NCI-H345 (cell line): Measurements from ENCODE around the gene SUN1.
A peak's percentile ranks its signal among the peaks of the same experiment; 100 is the strongest.
"Not testable (repeated sequence)": the region's sequence is repeated elsewhere in the genome, so short reads cannot be mapped to it uniquely, and the experiment has no call there.

Experiments used
- DNase-seq: peaks from one replicate; lab custom pipeline; 2025; lab: John Stamatoyannopoulos, UW

The SUN1 gene, protein sequence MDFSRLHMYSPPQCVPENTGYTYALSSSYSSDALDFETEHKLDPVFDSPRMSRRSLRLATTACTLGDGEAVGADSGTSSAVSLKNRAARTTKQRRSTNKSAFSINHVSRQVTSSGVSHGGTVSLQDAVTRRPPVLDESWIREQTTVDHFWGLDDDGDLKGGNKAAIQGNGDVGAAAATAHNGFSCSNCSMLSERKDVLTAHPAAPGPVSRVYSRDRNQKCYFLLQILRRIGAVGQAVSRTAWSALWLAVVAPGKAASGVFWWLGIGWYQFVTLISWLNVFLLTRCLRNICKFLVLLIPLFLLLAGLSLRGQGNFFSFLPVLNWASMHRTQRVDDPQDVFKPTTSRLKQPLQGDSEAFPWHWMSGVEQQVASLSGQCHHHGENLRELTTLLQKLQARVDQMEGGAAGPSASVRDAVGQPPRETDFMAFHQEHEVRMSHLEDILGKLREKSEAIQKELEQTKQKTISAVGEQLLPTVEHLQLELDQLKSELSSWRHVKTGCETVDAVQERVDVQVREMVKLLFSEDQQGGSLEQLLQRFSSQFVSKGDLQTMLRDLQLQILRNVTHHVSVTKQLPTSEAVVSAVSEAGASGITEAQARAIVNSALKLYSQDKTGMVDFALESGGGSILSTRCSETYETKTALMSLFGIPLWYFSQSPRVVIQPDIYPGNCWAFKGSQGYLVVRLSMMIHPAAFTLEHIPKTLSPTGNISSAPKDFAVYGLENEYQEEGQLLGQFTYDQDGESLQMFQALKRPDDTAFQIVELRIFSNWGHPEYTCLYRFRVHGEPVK

DNA sequence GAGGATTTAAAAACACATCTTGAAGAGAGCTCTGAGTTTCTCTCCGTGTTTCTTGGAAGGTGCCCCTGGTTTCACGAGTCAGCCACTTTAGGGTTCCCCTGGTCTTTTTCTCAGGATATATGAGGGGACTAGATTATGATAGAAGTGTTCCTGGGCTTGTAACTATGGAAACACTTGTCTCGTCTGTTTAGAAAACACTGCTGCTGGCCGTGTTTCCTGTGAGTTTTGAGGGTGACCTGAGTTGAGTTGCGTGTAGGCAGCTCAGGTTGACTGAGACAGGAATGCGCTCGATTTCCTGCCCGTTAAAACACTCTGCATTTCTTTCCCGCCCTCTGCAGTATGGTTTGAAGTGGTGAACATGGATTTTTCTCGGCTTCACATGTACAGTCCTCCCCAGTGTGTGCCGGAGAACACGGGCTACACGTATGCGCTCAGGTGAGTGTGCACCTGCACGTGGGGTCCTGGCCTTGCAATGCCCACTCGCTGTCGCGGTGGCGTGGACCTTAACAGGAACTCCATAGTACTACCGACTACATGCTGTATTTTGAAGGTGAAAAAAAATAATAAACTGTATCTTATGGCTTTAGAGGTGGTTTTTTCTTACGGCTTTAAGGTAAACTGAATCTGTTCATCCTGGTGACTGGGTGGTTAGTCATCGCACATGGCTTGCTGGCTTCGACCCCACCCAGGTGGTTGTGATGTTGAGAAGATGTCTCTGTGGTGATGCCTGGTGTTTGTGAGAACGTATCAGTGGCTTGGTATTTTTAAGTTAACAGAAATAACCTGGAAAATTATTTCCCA lies at the start of gene SUN1:
Gene SUN1 (plus strand): TSS at position 310 of the 801 bp plus-strand sequence. CDS start 49 bp downstream, at position 359.
- no peak for DNase-seq

DNA sequence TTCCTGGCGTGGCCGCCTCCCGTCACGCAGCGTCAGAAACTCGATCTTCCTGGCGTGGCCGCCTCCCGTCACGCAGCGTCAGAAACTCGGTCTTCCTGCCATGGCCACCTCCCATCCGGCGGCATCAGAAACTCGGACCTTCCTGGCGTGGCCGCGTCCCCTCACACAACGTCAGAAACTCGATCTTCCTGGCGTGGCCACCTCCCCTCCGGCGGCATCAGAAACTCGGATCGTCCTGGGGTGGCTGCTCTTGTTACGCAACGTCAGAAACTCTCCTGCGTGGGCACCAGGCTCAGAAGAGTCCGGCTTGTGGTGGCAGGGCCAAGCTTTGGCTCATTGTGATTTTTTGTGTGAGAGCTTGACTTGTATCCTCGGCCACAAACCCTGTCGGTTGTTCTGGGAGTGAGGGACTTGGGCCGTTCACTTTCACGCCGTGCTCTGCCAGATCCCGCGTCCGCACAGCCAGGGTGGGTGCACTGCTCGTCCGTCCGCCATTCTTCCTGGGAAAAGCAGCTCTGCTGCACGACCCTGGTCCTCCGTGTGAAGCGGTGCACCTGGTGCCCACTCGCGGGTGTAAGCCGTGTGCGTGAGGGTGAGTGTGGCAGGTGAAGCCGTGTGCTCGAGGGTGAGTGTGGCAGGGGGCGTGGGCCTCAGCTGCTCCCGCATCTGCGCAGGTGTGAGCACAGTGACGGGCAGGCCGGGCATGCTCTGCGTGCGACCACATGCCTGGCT lies 49.4 kb upstream of the SUN1 start:
- no peak for DNase-seq

DNA sequence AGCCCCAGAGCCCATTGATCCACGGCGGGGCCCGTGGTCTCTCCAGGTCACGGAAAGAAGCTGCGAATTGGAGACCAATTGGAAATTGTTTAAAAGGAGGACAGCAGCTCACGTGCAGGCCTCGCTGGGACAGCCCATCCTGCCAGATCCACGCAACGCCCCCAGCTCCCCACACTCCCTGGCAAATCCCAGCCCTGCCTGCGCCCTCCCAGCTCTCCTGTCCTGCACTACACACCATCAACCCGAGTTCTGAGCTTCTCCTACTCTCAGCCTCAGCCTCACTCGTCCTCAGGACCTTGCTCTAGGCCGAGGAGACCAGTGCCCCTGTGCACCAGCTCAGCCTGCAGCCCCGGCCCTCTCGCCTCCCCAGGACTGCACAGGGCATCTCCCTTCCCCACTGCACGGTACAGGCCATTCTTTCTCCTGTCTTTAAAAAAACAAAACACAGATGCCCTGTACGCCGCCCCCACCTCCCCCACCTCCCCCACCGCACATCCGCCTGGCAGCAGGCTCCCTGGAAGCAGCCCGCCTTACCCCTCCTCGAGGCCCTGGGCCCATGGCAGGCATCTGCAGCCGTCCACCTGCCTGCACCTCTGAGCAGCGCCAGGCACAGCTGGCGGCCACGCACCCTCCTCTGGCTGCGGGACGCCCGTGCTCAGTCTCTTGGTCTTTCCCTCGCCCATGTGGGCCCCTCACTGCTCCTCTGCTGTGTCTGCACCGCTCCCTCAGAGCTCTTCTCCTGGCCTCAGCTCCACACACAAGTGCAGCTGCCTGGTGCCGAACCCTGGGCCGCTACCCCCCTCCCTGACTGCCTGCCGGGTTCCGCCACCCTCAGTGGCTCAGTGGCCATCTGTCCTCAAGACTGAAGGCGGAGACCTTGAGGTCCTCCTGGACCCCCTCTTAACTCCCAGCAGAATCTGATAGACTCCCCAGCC lies 48.5 kb upstream of the SUN1 start:
- no peak for DNase-seq

DNA sequence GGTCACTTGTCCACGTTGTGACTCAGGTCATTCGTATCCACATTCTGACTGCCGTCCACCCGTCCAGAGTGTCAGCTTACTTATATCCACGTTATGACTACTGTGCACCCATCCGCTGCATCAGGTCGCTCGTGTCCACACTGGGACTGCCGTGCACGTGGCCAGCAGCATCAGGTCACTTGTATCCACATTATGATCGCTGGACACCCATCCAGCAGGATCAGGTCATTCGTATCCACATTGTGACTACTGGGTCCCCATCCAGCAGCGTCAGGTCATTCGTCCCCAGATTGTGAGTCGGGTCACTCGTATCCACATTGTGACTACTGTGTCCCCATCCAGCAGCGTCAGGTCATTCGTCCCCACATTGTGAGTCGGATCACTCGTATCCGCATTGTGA lies 47.3 kb upstream of the SUN1 start:
- no peak for DNase-seq

DNA sequence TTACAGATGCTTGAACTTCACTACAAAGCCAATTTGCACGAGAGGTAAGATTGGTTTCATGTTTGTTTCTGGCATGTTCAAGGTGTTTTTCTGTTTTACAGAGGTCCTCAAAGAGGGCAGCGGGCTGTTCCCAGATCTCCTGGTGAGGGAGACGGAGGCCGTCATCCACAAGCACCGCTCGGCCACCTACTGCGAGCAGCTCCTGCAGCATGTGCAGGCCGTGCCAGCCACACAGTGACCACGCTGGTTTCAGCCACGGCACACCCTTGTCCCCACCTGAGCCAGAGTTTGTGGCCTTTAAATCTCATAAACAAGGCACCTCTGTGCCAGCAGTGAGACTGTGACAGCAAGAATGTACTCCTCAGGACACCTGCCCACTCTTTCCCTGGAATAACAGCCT lies 46.9 kb upstream of the SUN1 start:
- DNase-seq, result no peak

DNA sequence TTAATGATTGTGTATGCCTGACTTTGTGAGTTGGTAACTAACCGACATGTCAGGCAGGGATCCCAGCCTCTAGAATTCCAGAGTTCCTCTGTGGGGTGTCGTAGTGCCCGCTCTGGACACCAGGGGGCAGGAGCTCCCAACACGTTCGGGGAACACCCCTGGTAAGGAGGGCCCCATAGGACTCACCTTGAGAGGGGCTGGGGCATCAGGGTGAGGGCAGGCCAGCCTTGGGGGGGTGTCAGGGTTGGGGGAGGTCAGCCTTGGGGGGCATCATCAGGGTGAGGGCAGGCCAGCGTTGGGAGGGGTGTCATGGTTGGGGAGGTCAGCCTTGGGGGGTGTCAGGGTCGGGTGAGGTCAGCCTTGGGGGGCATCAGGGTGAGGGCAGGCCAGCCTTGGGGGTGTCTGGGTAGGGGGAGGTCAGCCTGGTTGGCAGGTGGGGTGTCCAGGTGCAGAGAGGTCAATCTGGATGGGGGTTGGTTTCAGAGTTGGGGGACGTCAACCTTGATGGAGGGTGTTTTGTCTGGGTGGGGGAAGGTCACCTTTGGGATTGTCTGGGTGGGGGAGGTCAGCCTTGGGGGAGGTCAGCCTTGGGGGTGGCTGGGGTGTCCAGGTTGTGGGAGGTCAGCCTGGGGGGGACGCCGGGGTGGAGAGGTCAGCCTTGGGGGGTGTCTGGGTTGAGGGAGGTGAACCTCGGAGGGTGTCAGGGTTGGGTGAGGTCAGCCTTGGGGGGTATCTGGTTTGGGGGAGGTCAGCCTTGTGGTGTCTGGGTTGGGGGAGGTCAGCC lies 45.6 kb upstream of the SUN1 start:
- peak; percentile 41 for DNase-seq

DNA sequence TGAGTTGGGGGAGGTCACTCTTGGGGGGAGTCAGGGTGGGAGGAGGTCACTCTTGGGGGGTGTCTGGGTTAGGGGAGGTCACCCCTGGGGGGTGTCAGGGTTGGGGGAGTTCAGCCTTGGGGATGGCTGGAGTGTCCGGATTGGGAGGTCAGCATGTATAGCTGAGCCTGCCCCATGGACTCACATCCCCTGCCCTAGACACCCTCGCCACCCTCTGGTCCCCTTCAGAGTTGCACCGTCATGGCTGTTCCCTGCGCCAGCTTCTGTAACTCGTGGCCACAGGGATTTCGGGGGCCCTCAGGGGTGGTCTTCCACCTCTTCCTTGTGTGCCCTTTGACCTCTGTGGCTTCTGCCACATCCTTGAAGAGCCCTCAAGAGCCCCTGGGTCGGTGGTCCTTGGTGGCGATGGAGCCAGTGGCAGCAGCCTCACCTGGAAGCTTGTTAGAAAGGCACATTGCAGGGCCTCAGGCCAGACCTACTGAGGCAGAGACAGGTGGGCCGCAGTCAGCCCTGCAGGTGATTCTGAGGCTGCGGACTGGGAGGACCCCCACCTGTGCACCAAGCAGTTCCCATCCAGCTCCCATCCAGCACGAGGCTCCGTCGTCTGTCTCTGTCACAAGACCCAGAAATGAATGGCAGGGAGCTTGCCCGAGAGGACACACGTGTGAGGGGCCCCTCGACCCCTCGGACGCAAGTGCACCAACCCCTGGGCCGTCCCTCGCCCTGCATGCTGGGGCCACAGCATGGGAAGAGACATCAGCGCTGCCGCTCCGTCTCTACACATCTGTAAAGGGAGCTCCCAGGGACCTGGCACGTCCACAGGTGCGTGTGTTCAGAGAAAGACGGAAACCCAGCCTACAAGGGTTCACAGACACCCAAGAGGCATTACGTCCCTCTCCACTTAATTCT lies 44.7 kb upstream of the SUN1 start:
- no peak for DNase-seq

DNA sequence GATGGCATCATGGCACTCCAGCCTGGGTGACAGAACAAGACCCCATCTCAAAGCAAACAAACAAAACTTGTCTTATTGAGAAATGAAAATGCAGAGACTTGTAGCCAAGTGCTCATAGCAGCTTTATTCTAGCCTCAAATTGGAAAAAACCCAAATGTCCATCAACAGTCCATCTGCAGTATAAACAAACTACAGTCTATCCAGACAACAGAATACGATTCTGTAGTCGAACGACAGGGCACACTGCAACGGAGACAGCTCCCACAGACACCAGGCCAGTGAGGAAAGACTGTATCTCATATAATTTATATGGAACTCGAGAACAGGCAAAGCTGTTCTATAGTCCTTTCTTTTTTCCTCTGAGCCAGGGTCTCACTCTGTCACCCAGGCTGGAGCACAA lies 40.8 kb upstream of the SUN1 start:
- no peak for DNase-seq

DNA sequence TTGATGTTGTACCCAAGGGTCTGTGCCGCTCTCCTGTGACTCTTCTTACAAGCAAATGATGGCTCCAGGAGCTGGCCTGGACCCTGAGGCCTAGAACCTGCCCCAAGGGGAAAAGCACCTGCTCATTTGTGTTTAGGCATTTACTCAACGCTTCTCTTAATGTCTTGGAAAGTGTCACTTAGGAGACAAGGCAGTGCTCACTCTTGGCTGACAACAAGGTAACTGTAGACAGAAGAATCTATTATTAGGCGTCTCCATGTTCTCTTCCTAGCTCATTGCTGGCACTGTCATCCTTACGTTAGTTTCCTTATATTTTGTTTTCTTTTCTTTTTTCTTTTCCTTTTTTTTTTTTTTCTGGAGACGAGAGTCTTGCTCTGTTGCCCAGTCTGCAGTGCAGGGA lies 38.1 kb upstream of the SUN1 start:
- no peak for DNase-seq

DNA sequence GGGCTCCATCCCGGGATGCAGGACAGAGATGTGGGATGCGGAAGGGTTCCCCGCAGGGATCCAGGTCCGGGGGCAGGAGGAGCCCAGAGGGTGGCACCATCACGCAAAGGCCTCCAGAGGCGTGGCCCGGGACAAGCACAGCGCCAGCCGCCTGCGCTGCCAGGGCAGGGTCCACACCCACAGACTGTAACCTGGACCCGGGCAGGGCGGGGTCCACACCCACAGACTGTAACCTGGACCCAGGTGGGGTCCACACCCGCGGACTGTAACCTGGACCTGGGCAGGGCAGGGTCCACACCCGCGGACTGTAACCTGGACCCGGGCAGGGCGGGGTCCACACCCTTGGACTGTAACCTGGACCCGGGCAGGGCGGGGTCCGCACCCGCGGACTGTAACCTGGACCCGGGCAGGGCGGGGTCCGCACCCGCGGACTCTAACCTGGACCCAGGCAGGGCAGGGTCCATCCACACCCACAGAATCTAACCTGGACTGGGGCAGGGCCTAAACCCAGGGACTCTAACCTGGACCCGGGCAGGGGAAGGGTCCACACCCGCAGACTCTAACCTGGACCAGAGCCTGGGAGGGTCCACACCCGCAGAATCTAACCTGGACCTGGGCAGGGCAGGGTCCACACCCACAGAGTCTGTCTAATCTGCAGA lies 37.5 kb upstream of the SUN1 start:
- DNase-seq, result no peak

DNA sequence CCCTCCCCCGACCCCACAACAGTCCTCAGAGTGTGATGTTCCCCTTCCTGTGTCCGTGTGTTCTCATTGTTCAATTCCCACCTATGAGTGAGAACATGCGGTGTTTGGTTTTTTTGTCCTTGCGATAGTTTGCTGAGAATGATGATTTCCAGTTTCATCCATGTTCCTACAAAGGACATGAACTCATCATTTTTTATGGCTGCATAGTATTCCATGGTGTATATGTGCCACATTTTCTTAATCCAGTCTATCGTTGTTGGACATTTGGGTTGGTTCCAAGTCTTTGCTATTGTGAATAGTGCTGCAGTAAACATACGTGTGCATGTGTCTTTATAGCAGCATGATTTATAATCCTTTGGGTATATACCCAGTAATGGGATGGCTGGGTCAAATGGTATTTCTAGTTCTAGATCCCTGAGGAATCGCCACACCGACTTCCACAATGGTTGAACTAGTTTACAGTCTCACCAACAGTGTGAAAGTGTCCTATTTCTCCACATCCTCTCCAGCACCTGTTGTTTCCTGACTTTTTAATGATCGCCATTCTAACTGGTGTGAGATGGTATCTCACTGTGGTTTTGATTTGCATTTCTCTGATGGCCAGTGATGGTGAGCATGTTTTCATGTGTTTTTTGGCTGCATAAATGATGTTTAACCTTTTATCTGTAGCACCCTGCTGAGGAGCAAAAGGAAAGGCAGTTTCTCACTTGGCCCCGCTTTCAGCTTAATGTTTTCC lies 35.7 kb upstream of the SUN1 start:
- not testable (repeated sequence) for DNase-seq

DNA sequence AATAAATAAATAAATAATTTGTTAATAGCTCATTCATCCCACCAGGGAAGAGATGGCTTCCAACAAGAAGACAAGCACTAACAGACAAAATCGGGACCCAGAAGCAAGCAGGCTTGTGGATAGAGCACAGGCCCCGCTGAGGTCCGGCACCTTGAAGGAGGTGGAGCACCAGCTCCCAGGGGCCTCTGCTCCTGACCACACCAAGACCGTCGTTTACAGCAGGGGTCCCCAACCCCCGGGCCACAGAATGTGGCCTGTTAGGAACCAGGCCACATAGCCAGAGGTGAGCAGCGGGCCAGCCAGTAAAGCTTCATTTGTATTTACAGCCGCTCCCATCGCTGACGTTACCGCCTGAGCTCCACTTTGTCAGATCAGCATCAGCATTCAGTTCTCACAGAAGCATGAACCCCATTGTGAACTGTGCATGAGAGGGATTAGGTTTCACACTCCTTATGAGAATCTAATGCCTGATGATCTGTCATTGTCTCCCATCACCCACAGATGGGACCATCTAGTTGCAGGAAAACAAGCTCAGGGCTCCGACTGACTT lies 33.3 kb upstream of the SUN1 start:
- no peak for DNase-seq

DNA sequence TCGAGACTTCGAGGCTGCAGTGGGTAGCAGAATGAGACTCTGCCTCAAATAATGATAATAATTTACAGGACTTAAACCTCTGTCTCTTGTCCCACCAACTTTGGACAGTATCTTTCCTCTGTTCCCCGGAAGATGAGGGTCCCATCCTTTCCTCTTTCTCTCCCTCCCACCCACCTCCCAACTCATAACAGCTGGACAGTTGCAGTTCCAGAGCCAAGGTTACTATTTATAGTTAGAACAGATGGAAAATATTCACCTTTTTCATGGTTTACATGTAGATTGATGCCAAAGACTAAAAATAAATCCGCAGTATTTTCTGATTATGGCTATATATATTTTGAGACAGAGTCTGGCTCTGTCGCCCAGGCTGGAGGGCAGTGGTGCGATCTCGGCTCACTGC lies 31.6 kb upstream of the SUN1 start:
- no peak for DNase-seq

DNA sequence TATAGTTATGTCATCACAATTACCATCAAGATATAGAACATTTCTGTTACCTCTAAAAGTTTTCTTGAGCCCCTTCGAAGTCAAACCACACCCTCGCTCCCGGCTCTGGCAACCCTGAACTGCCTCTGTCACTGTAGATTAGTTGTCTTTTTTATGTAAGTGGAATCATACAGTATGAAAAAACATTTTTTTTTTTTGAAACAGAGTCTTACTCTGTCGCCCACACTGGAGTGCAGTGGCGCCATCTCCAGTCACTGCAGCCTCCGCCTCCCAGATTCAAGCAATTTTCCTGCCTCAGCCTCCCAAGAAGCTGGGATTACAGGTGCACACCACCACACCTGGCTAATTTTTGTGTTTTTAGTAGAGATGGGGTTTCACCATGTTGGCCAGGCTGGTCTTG lies 30.9 kb upstream of the SUN1 start:
- not testable (repeated sequence) for DNase-seq

DNA sequence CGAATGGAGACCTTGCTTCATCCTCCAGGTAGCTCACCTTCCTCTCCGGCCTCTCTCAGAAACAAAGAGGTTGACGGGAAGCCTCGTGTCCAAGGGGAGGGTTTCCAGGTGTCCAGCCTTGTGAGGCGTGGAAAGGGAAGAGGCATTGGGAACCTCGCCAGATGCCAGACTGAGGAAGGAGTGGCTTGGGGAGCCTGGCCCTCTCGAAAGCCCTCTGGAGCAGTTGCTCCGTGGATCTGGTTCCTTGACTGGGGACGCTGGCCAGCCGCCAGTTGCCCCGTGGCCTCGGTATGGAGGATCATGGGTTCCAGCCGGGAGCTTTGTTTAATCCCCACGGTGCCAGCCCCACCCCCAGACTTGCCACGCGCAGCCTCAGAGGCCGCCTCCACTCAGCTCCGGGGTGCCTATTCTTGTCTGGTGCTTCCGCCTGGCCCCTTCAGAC lies 30.3 kb upstream of the SUN1 start:
- DNase-seq, result peak; percentile 45

DNA sequence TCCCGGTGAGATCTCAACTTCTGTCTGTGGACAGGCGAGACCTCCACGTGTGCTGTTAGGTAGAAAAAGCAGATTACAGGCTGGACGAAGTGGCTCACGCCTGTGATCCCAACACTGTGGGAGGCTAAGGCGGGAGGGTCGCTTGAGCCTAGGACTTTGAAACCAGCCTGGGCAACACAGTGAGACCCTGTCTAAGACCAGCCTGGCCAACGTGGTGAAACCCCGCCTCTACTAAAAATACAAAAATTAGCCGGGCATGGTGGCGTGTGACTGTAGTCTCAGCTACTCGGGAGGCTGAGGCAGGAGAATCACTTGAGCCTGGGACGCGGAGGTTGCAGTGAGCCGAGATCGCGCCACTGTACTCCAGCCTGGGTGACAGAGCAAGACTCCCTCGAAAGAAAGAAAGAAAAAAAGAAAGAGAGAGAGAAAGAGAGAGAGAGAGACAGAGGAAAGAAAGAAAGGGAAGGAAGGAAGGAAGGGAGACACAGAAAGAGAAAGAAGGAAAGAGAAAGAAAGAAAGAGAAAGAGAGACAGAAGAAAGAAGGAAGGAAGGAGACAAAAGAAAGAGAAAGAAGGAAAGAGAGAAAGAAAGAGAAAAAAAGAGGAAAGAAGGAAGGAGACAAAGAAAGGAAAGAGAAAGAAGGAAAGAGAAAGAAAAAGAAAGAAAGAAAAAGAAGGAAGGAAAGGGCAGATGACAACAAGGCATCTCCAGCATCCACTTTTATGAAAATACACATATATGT lies 29.6 kb upstream of the SUN1 start:
- DNase-seq, result no peak
